WERI-Rb-1 (cell line): ENCODE results near the gene KRT4.

ENCODE experiments used
- DNase-seq: peaks from one replicate; pipeline ENCODE4 v3.0.0-alpha.2; 2020
- H3K27ac ChIP-seq: fragments of 250-450 bp; sonication (Bioruptor Pico); 2 replicates; pipeline ENCODE4 v1.5.1; 2020; ENCODE audit warnings: mild to moderate bottlenecking, moderate library complexity
- H3K27me3 ChIP-seq: fragments of 250-450 bp; sonication (Bioruptor Pico); 2 replicates; pipeline ENCODE4 v1.5.1; 2021; ENCODE audit warnings: mild to moderate bottlenecking, low read depth, moderate library complexity; ENCODE audit not compliant: insufficient read depth, severe bottlenecking
- H3K36me3 ChIP-seq: fragments of 250-450 bp; sonication (Bioruptor Pico); 2 replicates; pipeline ENCODE4 v1.5.1; 2020; ENCODE audit warnings: mild to moderate bottlenecking, moderate library complexity
- H3K4me3 ChIP-seq: 2 replicates; pipeline ENCODE4 v1.5.1; 2011; ENCODE audit warnings: low read depth, mild to moderate bottlenecking, control low read depth, low read length
- H3K9me3 ChIP-seq: fragments of 250-450 bp; sonication (Bioruptor Pico); 2 replicates; pipeline ENCODE4 v1.5.1; 2021; ENCODE audit warnings: mild to moderate bottlenecking, moderate library complexity; ENCODE audit not compliant: severe bottlenecking
- TF ChIP-seq, protein P1 (sequence below): IDR thresholded peaks from 2 replicates; pipeline ENCODE4 v1.5.1; 2011; ENCODE audit warnings: low read depth, mild to moderate bottlenecking, control low read depth, inconsistent platforms, low read length

KRT4 gene

DNA sequence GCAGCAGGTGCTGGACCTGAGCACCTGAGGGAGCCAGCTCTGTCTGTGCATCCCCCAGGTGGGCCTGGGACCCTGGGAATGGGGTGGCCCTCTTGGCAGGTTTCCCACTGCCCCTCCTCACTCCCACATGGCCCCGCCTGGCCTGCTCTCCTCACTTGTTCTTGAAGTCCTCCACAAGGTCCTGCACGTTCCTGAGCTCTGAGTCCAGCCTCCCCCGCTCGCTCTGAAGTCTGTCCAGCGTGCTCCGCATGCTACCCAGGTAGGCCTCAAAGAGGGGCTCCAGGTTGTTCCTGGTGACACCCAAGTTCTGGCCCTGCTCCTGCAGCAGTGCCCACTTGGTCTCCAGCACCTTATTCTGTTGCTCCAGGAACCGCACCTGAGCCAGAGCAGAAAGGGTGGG is 17.3 kb upstream of the KRT4 start:
- Histone ChIP-seq H3K36me3 (no peaks in the 10 kb centered on the region), H3K4me3 (no peak overlapping the region), H3K27me3 (peaks cover 93% of the 10 kb centered on the region), H3K27ac (no peak overlapping the region), H3K9me3 (no peaks in the 10 kb centered on the region)
- TF ChIP-seq, protein P1, sequence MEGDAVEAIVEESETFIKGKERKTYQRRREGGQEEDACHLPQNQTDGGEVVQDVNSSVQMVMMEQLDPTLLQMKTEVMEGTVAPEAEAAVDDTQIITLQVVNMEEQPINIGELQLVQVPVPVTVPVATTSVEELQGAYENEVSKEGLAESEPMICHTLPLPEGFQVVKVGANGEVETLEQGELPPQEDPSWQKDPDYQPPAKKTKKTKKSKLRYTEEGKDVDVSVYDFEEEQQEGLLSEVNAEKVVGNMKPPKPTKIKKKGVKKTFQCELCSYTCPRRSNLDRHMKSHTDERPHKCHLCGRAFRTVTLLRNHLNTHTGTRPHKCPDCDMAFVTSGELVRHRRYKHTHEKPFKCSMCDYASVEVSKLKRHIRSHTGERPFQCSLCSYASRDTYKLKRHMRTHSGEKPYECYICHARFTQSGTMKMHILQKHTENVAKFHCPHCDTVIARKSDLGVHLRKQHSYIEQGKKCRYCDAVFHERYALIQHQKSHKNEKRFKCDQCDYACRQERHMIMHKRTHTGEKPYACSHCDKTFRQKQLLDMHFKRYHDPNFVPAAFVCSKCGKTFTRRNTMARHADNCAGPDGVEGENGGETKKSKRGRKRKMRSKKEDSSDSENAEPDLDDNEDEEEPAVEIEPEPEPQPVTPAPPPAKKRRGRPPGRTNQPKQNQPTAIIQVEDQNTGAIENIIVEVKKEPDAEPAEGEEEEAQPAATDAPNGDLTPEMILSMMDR: no peak
- DNase-seq: no peak

DNA sequence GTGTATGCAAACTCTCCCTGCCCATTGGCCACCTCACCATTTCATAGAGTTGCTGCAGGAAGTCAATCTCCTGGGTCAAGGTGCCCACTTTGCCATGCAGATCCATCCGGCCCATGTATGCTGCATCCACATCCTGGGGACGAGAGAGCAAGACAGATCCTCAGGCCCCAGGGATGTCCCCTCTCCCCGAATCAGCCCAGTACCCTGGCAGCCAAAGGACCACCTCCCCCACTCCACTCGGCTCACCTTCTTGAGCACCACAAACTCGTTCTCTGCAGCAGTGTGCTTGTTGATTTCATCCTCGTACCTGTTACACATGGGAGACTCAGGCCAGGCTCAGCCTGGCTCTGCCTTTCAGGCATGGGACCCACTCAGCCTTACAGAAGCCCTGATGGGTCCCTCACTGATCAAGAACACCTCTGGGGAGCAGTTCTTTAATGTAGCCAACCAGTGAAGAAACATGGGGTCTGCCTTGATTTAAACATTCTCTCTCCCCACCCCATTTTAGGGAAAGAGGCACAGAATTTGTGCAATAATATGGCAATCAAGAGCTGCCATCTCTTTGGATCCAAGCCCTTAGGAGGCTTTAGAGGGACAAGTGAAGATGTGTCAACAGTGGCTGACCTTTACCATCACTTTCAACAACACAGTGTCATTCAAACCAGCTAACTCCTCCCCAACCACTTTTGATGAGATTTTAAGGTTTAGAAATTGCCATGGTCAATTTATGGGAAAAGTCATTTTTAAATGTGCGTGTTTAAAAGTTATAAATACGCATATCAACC is 16.3 kb upstream of the KRT4 start:
- no peak overlapping the region for H3K4me3 ChIP-seq
- H3K36me3 ChIP-seq: no peaks in the 10 kb centered on the region
- H3K27ac ChIP-seq: no peak overlapping the region
- peaks cover 93% of the 10 kb centered on the region for H3K27me3 ChIP-seq
- H3K9me3 ChIP-seq: no peaks in the 10 kb centered on the region
- TF ChIP-seq, protein P1: no peak
- DNase-seq: no peak

DNA sequence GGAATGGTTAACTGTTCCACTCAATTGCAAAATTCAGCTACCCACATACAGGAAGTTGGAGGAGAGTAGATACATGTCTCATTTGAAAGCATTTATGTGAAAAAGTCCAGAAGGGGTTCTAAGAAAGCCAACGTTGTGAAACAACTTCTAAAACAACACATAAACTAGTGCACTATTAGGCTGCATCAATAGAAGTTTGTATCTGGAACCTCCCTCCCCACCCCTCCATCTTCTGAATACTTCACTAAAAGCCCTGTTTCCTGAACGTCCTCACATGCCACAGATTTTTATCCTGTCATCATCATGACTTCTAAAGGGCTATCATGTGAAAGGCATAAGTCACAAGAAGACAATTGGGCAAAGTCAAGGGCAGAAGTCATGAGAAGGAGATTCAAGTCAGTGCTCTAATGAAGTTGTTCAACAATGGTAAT is 14.7 kb upstream of the KRT4 start:
- peaks cover 92% of the 10 kb centered on the region for H3K27me3 ChIP-seq
- H3K36me3 ChIP-seq: no peaks in the 10 kb centered on the region
- H3K9me3 ChIP-seq: no peaks in the 10 kb centered on the region
- no peak overlapping the region for H3K4me3 ChIP-seq
- DNase-seq: no peak
- no peak overlapping the region for H3K27ac ChIP-seq
- TF ChIP-seq, protein P1: no peak

DNA sequence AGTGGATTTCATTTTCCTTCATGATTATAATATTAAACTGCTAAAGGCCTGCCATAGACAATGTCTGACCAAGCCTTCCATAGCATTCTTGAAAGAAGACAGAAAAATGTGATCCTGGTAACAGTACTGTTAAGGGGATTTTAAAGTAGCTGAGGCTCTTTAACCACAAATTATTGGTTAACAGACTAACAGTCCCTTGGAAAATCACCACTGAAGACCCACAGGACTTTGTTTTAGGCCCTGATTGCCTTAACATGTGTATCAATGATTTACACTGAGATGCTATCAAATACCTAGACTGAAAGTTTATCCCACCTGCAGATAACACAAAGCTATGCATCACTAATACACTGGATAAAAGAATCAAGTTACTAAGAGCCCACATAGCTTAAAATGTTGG is 14.2 kb upstream of the KRT4 start:
- Histone ChIP-seq H3K27me3 (peaks cover 92% of the 10 kb centered on the region), H3K27ac (no peak overlapping the region), H3K9me3 (no peaks in the 10 kb centered on the region), H3K4me3 (no peak overlapping the region), H3K36me3 (no peaks in the 10 kb centered on the region)
- DNase-seq: no peak
- TF ChIP-seq, protein P1: no peak

DNA sequence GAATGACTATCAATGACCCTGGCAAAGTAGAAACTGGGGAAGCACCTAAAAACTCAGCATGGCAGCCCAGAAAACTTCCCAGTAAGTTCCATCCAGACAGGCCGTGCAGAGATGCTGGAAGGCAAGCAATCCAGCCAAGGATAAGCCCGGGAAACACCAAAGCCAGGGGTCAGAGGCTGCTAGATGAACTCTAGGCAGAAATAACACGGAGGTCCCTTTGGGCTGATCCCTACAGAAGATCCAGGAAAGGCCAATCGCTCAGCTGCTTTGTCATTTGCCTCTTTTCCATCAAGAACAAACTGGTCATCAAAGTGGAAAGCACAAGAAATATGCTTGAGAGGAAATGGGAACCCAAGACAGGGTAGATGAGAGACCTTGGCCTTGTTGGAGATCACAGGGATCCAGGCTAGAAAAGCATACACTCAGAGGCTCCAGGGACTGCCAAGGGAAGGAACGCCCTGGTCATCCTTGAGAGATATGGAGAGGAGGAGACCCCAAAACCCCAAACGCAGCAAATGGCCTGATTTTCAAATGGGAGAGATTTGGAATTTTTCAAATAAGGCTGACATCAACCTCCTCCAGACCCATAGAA is 13.7 kb upstream of the KRT4 start:
- Histone ChIP-seq H3K4me3 (no peak overlapping the region), H3K36me3 (no peaks in the 10 kb centered on the region), H3K27ac (no peak overlapping the region), H3K27me3 (peaks cover 92% of the 10 kb centered on the region), H3K9me3 (no peaks in the 10 kb centered on the region)
- no peak for DNase-seq
- TF ChIP-seq, protein P1: no peak
